ENCODE results near the gene MEIS2. TPM values are rescaled to one million over a fixed set of nuclear protein-coding genes. Genes with fewer than 3 reads are reported as not detected.

The MEIS2 gene
- total RNA-seq, 1 donor from 2014 or later: 380 TPM

DNA sequence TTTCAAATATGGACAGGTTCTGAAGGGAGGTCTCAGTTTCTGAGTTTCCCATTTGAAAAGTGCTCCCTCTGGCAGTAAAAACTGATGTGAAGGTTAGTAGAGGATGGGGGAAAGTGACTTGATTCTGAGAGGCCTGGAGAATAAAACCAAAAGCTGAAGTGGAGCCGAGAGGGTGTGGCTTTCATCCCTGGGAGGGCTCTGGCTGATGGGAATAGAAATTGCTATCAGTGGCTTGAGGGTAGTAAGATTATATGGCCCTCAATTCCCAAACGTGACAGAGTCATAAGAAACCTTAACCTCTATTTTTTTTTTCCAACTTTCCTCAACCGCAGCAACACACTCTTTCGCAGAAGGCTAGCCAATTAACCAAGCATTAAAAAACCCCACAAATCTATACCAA, 185.9 kb downstream of the MEIS2 start:
- DNase-seq (ENCODE audit: low spot score in 2 of 2): no peak
- no peak for FAIRE-seq

DNA sequence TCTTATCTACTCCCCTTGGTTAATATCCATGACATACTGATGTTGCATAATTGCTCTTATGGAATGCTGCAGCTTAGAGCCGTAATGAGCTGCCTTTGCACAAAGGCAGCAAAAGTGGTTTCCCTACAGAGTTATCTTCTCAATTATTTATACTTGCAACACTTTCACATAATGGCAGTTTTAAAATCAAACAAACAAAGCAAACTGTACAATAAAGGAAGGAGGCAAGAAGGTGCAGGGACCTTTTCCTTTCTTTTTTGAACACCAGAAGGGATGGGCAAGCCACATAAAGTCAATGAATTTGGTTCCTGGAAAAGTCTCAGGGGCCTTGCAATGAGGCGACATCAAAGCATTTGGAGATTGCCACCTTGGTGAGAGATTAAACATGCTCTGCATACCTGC, 188.0 kb downstream of the MEIS2 start:
- DNase-seq (ENCODE audit: low spot score in 2 of 2) (no peak), FAIRE-seq (no peak)

DNA sequence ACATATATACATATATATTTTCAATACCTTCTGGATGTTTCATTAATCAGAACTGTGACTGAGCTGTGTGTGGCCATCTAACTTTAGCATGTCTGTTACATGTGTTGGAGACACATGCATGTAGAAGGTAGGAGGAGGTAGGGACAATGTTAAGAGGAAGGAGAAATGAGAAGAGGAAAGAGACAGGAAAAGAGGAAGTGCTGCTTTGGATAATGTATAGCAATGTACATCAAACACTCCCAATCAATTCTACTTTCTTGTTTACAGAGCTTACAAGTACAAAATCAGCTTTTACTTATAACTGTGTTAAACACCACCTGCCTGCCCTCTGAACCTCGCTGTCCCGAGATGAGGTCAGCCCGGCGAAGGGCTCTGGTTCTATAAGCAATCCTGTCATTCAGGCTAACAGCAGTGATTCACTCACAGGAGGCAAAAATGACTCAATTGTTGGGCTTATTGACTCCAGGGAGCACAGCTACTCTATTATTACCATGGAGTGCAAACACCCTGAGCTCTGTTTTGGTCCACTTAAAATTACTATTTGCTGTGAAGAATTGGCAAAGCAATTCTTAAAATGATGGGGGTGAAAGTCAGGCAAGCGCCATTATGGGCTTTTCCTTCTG, 188.9 kb downstream of the MEIS2 start:
- no peak for DNase-seq (ENCODE audit: low spot score in 2 of 2)
- no peak for FAIRE-seq

DNA sequence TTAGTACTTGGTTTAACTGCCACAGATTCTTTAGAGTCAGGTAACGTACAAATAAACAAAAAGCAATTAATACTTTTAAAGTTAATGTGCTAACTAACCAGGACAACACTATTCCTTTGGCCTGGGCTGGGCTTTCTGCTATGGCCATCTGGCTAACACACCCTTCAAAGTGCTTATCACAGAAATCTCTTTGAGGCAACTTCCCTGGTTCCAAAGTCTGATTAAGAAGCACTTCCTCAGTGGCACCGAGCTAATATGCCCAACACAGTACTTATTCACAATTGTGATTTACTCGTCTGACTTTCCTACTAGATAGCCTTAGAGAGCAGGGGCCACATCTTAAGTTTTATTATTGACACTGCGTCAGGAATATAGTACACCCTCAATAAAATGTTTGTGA, 191.4 kb downstream of the MEIS2 start:
- no peak for FAIRE-seq
- DNase-seq (ENCODE audit: low spot score in 2 of 2): no peak

DNA sequence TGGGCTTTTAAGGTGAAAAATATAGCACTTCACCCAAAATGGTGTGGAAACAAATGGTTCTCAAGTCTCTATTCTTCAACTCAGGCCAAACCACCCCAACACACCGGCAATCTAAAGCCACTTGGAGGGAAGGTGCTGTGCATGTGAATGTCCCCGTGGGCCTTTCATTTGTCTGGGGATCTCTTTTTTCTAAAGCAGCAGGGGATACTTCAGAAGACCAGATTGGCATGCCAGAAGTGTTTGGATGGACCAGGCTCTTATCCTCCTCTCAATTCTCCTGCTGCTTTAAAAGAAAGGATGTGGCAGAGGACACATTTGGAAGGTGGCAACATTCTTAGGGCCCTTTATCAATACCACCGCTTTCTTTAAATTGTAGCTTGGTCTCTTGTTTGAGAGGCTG, 193.1 kb downstream of the MEIS2 start:
- no peak for FAIRE-seq
- DNase-seq (ENCODE audit: low spot score in 2 of 2): no peak

DNA sequence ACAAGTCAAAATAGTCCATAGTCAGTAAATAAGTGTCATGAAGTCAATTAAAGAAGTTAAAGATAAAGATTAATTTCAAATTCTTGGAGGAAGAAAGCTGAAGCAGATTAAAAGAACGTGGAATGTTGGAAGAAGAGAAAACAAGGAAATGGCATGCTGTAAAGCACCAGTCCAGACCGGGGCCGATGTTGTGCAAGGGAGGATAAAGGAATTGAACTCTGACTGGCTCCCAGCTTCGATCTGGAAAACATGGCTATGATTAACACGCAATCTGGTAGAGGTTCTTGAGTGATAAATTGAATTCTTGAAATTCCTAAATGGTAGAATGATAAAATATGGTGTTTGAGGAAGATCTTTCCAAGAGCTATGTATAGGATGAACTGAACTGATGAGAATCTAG, 194.4 kb downstream of the MEIS2 start:
- no peak for DNase-seq (ENCODE audit: low spot score in 2 of 2)

DNA sequence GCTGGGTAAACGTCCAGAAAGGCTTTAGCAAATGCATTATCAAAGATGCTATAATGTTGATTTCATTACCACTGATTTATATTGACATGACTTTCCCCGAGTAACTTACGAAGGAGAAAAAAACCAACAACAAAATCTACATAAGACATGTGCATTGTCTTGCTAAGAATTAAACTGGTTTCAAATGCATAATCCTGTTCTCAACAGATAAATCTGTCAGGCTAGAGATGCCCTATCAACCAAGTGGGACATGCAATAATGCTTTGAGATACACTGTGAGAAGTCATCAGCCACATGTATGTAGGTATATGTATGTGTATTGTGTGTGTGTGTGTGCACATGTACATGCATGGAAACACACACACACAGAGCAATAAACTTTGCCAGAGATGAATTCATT, 195.6 kb downstream of the MEIS2 start:
- DNase-seq (ENCODE audit: low spot score in 2 of 2) (no peak), FAIRE-seq (no peak)

More for the DNA sequence above, 194.4 kb downstream of the MEIS2 start:
- FAIRE-seq: no peak

DNA sequence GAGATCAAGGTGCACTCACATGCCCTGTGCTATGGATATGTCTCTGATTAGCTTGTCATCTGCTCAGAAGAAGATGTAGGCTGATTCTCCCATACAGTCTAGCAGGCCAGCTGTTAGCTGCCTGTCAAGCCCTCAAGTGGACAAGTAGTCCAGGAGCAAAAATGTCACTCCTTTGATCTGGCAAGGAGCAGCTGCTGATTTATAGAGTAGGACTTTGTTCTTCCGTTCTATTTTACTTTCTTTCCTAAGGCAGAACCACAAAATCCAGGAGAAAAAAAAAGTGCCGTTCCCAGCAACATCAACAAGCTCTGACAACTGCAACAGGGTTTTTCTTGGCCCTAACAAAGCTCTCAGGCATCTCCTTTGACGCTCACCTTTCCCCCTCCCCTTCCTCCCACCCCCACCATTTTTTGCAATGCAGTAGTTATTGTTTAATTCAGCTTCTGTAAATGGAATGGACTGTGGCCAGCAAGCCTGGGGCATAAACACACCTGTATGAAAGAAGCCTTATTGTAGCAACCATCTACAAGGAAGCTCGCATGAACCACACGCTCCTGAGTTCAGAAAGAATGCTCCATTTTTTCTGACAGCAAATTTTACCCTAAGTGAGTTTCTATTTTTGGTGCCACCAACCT, 196.3 kb downstream of the MEIS2 start:
- DNase-seq (ENCODE audit: low spot score in 2 of 2): no peak
- FAIRE-seq: no peak

DNA sequence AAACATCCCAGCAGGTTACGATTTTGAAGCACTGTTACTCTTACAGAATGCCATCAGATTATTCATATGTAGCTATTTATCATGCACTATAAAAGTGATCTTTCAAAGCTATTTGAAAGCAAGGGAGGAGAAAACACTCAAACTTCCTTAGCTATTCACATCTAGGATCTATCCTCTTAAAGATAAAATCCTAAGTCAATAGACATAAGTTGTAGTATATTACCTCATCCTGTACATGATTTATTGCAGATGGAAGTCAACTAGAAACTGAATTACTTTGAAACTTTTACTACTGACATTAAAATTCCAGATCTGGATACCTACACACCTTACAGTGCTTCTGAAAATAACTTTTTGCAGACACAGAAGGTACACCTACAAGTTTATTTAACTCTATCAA, 197.2 kb downstream of the MEIS2 start:
- no peak for FAIRE-seq
- DNase-seq (ENCODE audit: low spot score in 2 of 2): no peak

DNA sequence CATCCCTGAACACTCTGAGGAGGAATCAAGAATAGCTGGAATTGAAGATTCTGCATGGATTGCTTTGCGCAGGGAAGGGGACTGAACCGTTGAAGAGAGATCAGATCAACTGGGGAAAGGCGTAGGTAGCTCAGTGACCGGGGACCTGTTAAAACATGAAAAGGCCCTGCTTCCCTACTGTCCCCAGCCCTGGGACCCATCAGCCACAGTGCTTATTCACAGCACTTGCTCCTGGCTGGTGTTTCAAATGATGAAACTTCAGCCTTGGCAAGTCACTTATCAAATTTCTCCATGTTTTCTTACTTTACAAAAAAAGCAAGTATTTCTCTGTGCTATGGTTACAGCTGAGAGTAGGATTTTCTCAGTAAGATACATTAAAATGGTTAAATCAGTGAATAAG, 199.3 kb downstream of the MEIS2 start:
- DNase-seq (ENCODE audit: low spot score in 2 of 2) (no peak), FAIRE-seq (no peak)

DNA sequence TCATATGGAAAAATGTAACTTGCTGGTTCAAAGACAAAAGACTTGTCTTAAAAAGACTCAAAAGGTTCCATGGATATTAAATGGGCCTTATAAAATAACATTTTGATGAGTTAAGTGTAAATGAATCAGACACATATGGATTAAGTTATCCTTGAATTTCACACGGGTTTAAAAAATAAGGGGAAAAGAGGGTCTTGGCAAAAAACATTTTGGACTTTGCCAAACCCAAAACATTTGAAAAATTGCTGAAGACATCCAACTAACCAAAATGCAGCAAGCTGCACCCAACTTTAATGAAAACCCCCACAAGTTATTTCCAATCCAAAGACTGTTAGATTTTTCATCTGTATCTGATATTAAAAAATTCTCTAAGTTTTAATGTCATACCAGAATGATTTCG, 200.7 kb downstream of the MEIS2 start:
- no peak for FAIRE-seq

DNA sequence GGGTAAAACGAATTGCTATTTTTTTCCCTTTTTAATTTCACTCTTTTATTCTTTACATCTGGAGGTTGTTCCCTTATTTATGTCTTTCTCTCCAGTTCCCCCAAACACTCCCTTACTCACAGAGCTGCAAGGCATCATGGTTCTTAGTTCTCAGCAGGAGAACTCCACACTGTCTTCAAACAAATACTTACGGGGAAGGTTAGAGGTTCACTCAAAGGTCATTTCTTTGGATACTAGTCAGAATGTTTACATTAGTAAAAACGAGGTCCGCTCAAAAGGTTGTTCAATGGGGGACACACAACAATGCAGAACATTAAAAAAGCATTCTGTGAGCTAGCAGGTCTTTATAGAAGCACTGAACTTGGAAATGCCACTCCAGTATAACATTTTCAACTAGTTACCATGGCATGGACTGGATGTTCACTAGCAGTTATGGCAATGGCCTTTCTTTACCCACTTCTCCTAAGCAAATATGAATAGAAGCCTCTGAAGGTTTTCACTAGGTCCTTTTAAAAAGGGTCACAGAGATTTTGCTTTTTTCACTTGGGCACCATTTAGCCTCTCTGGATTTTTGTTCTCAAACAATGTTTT, 201.7 kb downstream of the MEIS2 start:
- no peak for FAIRE-seq
- no peak for DNase-seq (ENCODE audit: low spot score in 2 of 2)

More for the DNA sequence above, 200.7 kb downstream of the MEIS2 start:
- DNase-seq (ENCODE audit: low spot score in 2 of 2): no peak

DNA sequence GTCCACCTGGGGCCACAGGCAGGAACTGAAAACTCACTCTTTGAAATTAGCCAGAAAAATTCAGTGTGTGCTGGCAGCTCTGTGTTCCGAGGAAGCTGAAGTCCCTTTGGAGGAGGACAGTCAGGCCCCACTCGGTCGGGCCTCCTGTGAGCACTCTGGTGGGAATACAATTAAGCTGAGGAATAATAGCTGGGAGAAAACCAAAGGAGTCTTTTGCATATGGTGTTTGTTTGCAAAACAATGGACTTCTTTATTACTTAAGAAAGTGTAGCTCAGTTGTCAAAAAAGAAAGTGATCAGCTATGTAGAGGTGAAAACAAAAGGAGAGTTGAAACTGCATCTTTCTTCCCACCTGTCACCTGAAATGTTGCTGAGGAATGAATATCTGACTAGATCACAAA, 202.5 kb downstream of the MEIS2 start:
- no peak for FAIRE-seq
- DNase-seq (ENCODE audit: low spot score in 2 of 2): no peak

DNA sequence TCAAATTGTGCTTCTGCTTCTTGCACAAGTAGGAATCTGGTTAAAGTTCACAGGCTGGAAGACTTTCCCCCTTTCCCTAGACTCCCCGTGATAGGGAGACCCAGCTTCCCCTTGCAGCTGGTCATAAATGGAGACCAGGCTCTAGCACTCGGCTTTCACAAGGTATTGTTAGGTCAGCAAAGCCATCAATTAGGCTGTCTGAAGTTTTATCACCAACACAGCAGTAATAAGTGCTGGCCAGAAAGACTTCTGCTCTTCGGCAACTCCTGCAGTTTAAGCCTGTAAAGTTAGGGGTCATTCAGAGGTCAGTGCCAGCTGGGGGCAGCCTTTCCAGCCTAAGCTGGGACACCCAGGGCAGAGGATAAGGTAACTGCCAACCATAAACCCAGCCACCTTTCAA, 203.4 kb downstream of the MEIS2 start:
- FAIRE-seq (no peak), DNase-seq (ENCODE audit: low spot score in 2 of 2) (no peak)

DNA sequence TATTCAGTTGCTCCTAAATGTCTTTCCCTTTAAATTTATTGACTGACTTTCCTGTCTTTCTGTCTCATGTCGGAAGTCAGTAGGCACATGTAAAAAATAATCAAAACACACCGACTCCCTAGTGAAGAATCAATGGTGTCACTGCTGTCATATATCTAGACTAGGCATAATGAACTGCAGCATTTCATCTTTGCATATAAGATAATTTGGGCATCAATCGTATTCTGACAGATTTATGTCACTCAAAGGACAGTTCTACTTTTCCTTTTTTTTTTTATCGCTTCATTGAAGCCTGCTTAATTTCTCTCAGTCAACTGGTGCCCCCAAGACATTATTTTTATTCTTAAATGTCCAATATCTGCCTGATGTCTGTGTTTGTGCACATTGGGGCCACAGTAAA, 206.3 kb downstream of the MEIS2 start:
- FAIRE-seq (no peak), DNase-seq (ENCODE audit: low spot score in 2 of 2) (no peak)

DNA sequence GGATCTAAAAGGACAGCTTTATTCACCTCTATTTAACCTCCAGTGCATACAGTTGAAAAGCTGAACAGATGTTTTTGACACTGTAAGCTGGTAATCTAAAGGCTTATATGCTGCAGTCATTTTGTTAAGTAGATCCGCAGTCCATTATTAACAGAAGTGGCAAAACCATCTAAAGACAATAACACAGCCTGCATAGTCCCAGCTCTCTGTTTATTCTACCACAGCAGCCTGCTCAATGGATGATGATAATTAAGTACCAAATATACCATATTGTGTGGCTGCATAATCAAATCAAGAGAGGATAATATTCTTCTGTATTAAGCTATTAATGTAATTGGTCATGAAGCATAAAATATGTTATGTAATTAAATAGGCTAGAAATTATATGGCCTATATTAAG, 207.1 kb downstream of the MEIS2 start:
- FAIRE-seq (no peak), DNase-seq (ENCODE audit: low spot score in 2 of 2) (no peak)

DNA sequence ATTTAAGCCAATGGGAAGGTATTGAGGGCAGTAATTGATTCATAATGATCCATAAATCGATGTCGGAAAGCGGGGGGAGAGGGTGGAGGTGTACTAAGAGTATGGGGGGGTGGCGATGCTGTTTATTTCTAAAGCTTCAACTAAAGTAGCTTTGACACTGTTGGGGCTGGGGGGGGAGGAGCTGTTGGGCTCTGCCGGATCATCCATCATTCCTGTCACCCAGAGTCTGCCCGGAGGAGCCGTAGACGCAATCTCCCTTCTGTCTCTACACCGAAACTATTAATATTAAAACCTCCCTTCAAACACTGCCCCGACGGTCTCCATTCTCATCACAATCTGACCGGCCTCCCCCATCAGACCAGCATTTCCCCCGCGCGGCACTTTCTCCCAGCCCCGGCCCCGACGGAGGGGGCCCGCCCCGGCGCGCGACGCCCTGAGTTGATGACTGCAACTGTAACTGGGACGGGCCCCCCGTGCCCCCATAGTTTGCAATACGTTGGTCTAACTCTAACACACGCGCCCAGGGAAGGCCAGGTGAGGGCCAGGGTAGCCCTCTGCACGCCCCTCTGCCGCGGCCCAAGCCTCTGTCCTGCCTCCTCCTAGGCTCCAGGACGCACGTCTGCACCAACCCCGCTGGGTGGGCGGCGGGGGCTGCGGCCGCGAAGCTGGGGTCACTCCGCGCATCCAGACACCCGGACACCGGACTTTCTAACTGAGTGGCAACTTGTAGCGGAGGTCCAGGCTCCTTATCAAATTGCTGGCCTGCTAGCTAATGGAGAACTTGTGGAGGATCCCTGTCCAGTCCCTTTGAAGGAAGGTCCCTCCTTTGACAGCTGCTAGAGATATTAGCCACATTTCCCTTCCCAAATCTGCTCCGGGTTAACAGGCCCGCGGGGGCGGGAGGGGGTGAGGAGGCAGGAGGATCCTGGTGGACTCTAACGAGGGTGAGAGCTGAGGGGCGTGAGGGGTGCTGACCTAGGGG, 212.0 kb downstream of the MEIS2 start:
- FAIRE-seq: no peak

DNA sequence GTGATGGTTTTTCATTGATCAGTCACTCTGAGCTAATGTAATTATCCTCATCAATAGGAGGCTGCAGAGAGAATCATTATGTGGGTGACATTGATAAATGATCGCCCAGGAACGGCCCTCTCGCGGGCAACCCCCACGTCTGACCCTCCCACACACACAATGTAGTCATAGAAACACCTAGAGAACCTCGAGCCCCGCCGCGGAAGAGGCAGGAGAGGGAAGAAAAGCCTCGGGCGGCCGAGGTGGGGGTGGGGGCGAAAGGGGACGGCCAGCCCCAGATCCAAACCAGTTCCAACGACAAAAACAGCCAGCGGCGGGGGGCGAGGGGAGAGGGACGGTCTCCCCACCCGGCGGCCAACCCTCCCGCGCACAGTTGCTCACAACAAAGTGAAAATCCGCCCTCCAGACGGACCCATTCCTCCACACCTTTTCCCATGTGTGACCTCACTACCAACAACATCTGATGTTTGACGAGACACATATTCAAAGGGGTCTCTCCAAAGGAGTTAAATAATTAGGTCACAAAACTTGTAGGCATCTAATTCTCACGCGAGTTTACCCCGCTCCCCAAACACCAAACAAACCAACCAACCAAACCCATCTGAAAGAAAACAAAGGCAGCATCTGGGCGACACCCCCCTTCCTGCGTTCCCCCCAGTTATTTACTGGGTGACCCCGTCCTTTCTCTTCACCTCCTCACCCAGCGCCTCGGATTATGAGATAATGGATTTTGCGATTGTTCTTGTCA, 213.0 kb downstream of the MEIS2 start:
- DNase-seq (ENCODE audit: low spot score in 2 of 2) (no peak), FAIRE-seq (no peak)

More for the DNA sequence above, 212.0 kb downstream of the MEIS2 start:
- DNase-seq (ENCODE audit: low spot score in 2 of 2): no peak

DNA sequence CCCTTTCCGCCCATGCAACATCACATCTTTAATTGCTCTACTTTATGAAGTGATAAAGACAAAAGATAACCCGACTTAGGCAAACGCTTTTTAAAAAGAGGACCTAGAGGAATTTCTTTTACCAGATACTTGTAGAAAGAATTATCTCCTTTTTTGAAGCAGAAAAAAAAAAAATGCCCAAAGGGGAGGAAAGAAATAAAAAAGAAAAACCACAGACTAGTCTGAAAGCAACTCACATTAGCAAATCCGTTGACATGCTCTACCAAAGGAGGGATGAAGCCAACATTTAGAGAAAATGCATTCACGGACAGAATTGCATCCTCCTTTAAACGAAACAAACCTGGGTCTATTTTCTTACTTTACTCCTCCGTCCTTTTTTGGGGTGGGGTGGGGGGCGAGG, 213.6 kb downstream of the MEIS2 start:
- FAIRE-seq: no peak
- no peak for DNase-seq (ENCODE audit: low spot score in 2 of 2)

DNA sequence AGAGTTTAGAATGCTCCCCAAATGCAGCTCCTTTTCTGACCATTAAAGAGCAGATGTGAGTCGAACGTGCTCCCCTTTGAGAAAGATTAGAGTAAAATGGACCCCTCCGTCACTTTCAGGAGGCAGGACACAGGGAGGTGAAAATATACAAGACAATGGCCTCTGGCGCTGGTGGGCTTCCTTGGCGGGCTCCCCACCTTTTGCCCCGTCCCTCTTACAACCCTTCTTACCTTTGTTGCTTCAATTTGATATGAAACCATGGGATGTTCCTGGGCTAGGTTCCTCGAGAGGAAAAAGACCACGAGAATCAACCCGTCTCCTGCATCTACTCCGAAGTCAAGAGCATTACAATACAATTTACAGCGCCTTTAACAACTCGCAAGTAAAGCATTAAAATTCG, 214.2 kb downstream of the MEIS2 start:
- DNase-seq (ENCODE audit: low spot score in 2 of 2) (no peak), FAIRE-seq (no peak)

Measured in frontal cortex (tissue), 4 donors.